ENCODE data around the gene CMYA5. TPM values are rescaled to one million over a fixed set of nuclear protein-coding genes. Genes with fewer than 3 reads are reported as not detected.

The CMYA5 gene
- total and polyA plus RNA-seq, 9 of the 15 experiments (the other 6 are each of a cell fraction or from before 2014, with no cell fraction given) = 0.18 to 1.1 (median 0.32) TPM

GRCh38 chr5:79845448-79846197, 156.0 kb downstream of the CMYA5 start (continued):
- peak; percentile 56; the same call in 1 of the 2 replicates for TF ChIP-seq CTBP1 (IDR thresholded peaks at IDR 0.05; ENCODE audit: borderline replicate concordance)
- peak in 1 of 2 experiments; percentile 46; a peak in 1 of 4 replicates for TF ChIP-seq RCOR1 (IDR thresholded peaks at IDR 0.05; ENCODE audit: borderline replicate concordance in 1 of 2, low read depth in 2 of 2, low read length in 2 of 2)
- TF ChIP-seq MNT (conservative IDR thresholded peaks at IDR 0.05) = 0 out of 4 replicates have a peak, but pooled peaks of 1 of the 2 experiments have one; percentile 11
- peak; percentile 79 for TF ChIP-seq ATF7 (IDR thresholded peaks at IDR 0.05)
- TF ChIP-seq PBX2 (CRISPR knock-in tag; IDR thresholded peaks at IDR 0.05; ENCODE audit: low read depth) = no peak
- TF ChIP-seq PBX2 (tag; conservative IDR thresholded peaks at IDR 0.05; ENCODE audit: low read depth) = 0 out of 2 replicates have a peak, but pooled peaks have one; percentile 33
- 0 out of 2 replicates have a peak, but pooled peaks have one; percentile 36 for TF ChIP-seq IRF9 (tag; IDR thresholded peaks at IDR 0.05)
- TF ChIP-seq JUND (IDR thresholded peaks at IDR 0.05; ENCODE audit: borderline replicate concordance, low read depth, low read length) = peak; percentile 77; the same call in 1 of the 2 replicates
- TF ChIP-seq JUND (tag; IDR thresholded peaks at IDR 0.05; ENCODE audit: borderline replicate concordance, low read depth, low read length) = peak; percentile 71; the same call in 2 of the 3 replicates
- peak; percentile 37; the same call in 1 of the 2 replicates for TF ChIP-seq ZNF584 (CRISPR knock-in tag; IDR thresholded peaks at IDR 0.05; ENCODE audit: low read depth)
- TF ChIP-seq CREM (IDR thresholded peaks at IDR 0.05; ENCODE audit: low read depth) = peak; percentile 41; the same call in 1 of the 2 replicates
- no peak for TF ChIP-seq ZNF3 (CRISPR knock-in tag; IDR thresholded peaks at IDR 0.05)
- no peak for TF ChIP-seq EHMT2 (IDR thresholded peaks at IDR 0.05)
- no peak for TF ChIP-seq PPARD (CRISPR knock-in tag; IDR thresholded peaks at IDR 0.05)
- TF ChIP-seq ZKSCAN8 (CRISPR knock-in tag; IDR thresholded peaks at IDR 0.05) = no peak
- TF ChIP-seq ZNF561 (CRISPR knock-in tag; conservative IDR thresholded peaks at IDR 0.05) = no peak
- TF ChIP-seq TAL1 (IDR thresholded peaks at IDR 0.05) = peak; percentile 79
- no peak for TF ChIP-seq ZC3H4 (CRISPR knock-in tag; IDR thresholded peaks at IDR 0.05; ENCODE audit: borderline replicate concordance)
- peak; percentile 43; the same call in 1 of the 2 replicates for TF ChIP-seq POLR2AphosphoS5 (IDR thresholded peaks at IDR 0.05; ENCODE audit: control insufficient read depth, insufficient read depth, low read depth, low read length)
- TF ChIP-seq L3MBTL2 (IDR thresholded peaks at IDR 0.05) = no peak
- TF ChIP-seq NR2C1 (IDR thresholded peaks at IDR 0.05) = no peak
- TF ChIP-seq NR2C1 (tag; IDR thresholded peaks at IDR 0.05) = peak; percentile 31; the same call in 1 of the 2 replicates
- TF ChIP-seq EGR1 (conservative IDR thresholded peaks at IDR 0.05) = peak; percentile 73
- no peak for TF ChIP-seq SREBF2 (CRISPR knock-in tag; IDR thresholded peaks at IDR 0.05)
- peak; percentile 78 for TF ChIP-seq TCF3 (CRISPR knock-in tag; IDR thresholded peaks at IDR 0.05)

All from K562 (cell line).